Stomach (tissue), 4 donors: Measurements from ENCODE around the gene FAM98C.

Experiments
- EP300 ChIP-seq: sonication (generic); formaldehyde crosslinking; IDR thresholded peaks from one replicate; pipeline ENCODE4 v1.6.1; 2017; ENCODE audit warnings: antibody characterized with exemption
- POLR2A ChIP-seq, 4 donors: fragments of 450-650 bp; IDR thresholded peaks; one replicate each; pipeline ENCODE4 v1.6.1; 2016; ENCODE audit warnings: antibody characterized with exemption in 4 of 4, control low read depth in 2 of 4, mild to moderate bottlenecking in 1 of 4, moderate library complexity in 1 of 4
- POLR2AphosphoS5 ChIP-seq, 3 donors: sonication (generic); formaldehyde crosslinking; IDR thresholded peaks; one replicate each; pipeline ENCODE4 v1.6.1; 2016; ENCODE audit warnings: antibody characterized with exemption in 3 of 3
- TF ChIP-seq, protein P1 (sequence below), 7 experiments: fragments of 450-650 bp in 4 of 7; fragments of 200-600 bp in 3 of 7; sonication (generic) in 3 of 7; IDR thresholded peaks; one replicate each; pipeline ENCODE4 v1.5.1; 2016 to 2019; ENCODE audit warnings: antibody characterized with exemption in 7 of 7, control low read depth in 2 of 7, mild to moderate bottlenecking in 1 of 7

DNA sequence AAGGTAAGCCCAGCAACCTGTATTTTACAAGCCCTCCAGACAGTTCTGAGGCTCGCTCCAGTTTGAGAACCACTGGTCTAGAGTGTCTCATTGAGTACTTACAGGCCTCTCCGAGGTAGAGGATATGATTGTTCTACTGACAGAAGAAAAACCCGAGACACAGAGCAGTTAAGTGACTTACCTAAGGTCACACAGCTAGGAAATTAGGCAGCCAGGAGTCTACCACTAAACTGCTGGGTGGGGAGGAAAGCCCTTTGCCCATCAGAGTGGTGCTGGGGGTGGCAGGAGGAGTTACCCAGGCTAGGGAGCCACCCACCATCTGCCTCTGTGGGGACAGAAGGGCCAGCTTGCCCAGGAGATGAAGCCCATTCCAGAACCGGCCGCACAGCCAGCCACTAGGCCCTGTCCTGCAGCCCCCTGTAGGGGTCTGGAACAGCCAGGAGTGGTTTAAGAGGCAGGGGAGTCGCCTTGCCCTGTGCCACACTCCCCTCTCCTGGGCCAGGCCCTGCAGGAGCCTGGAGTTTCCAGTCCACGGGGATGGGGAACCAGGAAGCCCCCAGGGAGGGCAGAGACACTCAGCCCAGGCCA is 22.4 kb downstream of the FAM98C start:
- TF ChIP-seq POLR2AphosphoS5 (IDR thresholded peaks at IDR 0.05) (no peak), POLR2A (IDR thresholded peaks at IDR 0.05) (no peak), EP300 (no peak)
- TF ChIP-seq, protein P1, sequence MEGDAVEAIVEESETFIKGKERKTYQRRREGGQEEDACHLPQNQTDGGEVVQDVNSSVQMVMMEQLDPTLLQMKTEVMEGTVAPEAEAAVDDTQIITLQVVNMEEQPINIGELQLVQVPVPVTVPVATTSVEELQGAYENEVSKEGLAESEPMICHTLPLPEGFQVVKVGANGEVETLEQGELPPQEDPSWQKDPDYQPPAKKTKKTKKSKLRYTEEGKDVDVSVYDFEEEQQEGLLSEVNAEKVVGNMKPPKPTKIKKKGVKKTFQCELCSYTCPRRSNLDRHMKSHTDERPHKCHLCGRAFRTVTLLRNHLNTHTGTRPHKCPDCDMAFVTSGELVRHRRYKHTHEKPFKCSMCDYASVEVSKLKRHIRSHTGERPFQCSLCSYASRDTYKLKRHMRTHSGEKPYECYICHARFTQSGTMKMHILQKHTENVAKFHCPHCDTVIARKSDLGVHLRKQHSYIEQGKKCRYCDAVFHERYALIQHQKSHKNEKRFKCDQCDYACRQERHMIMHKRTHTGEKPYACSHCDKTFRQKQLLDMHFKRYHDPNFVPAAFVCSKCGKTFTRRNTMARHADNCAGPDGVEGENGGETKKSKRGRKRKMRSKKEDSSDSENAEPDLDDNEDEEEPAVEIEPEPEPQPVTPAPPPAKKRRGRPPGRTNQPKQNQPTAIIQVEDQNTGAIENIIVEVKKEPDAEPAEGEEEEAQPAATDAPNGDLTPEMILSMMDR (IDR thresholded peaks at IDR 0.05): no peak
